Activated T-cell treated with anti-CD3 and anti-CD28 coated beads, Interleukin-2, amount 50 U/mL, for 24 hours (primary cell): ENCODE results near the gene UBL5.
A peak's percentile ranks its signal among the peaks of the same experiment; 100 is the strongest.
"Not testable (repeated sequence)": the region's sequence is repeated elsewhere in the genome, so short reads cannot be mapped to it uniquely, and the experiment has no call there.

Source experiments
- DNase-seq: peaks from one replicate; pipeline ENCODE4 v3.0.0-alpha.2; 2020
- H3K27ac Mint-ChIP-seq: 2 replicates; pipeline ENCODE4 v1.8.0; 2020; ENCODE audit warnings: mild to moderate bottlenecking, mixed read lengths
- H3K27me3 Mint-ChIP-seq: 2 replicates; pipeline ENCODE4 v1.8.0; 2020; ENCODE audit warnings: mixed read lengths
- H3K36me3 Mint-ChIP-seq: 2 replicates; pipeline ENCODE4 v1.8.0; 2020; ENCODE audit warnings: low read depth, mixed read lengths
- H3K4me1 Mint-ChIP-seq: 2 replicates; pipeline ENCODE4 v1.8.0; 2020; ENCODE audit warnings: low read depth, mixed read lengths
- H3K4me3 Mint-ChIP-seq: 2 replicates; pipeline ENCODE4 v1.8.0; 2020; ENCODE audit warnings: mild to moderate bottlenecking, moderate library complexity, mixed read lengths
- H3K9me3 Mint-ChIP-seq: 2 replicates; pipeline ENCODE4 v1.8.0; 2020; ENCODE audit warnings: mixed read lengths

Gene UBL5

GRCh38 chr19:9796113-9796773 is 31.5 kb upstream of the UBL5 start:
- Mint-ChIP-seq H3K36me3 (peaks cover 5% of the 10 kb centered on the region), H3K9me3 (peaks cover 6% of the 10 kb centered on the region), H3K4me1 (peaks cover 30% of the 10 kb centered on the region), H3K27me3 (no peaks in the 10 kb centered on the region), H3K27ac (peak overlapping the region; percentile 40), H3K4me3 (no peak overlapping the region)
- peak; percentile 83 for DNase-seq

GRCh38 chr19:9797871-9798270 is 29.8 kb upstream of the UBL5 start:
- no peak overlapping the region for H3K4me3 Mint-ChIP-seq
- H3K36me3 Mint-ChIP-seq, result peaks cover 10% of the 10 kb centered on the region
- H3K9me3 Mint-ChIP-seq, result peaks cover 6% of the 10 kb centered on the region
- no peaks in the 10 kb centered on the region for H3K27me3 Mint-ChIP-seq
- no peak for DNase-seq
- H3K27ac Mint-ChIP-seq, result no peak overlapping the region
- peaks cover 27% of the 10 kb centered on the region for H3K4me1 Mint-ChIP-seq

- no peak overlapping the region for H3K4me3 Mint-ChIP-seq
- H3K36me3 Mint-ChIP-seq, result peaks cover 13% of the 10 kb centered on the region
- DNase-seq, result no peak
- H3K27ac Mint-ChIP-seq, result peak overlapping the region; percentile 10
- H3K27me3 Mint-ChIP-seq, result no peaks in the 10 kb centered on the region
- H3K4me1 Mint-ChIP-seq, result peaks cover 25% of the 10 kb centered on the region
- no peaks in the 10 kb centered on the region for H3K9me3 Mint-ChIP-seq
Observed at GRCh38 chr19:9799162-9799561, 28.6 kb upstream of the UBL5 start.

- DNase-seq, result no peak
- Mint-ChIP-seq H3K4me3 (no peak overlapping the region), H3K36me3 (peaks cover 27% of the 10 kb centered on the region), H3K27ac (no peak overlapping the region), H3K27me3 (no peaks in the 10 kb centered on the region), H3K9me3 (no peaks in the 10 kb centered on the region), H3K4me1 (peaks cover 22% of the 10 kb centered on the region)
Observed at GRCh38 chr19:9801976-9802375, 25.7 kb upstream of the UBL5 start.

- Mint-ChIP-seq H3K4me3 (no peak overlapping the region), H3K9me3 (no peaks in the 10 kb centered on the region), H3K4me1 (peaks cover 31% of the 10 kb centered on the region), H3K36me3 (peaks cover 59% of the 10 kb centered on the region), H3K27me3 (no peaks in the 10 kb centered on the region), H3K27ac (no peak overlapping the region)
- no peak for DNase-seq
Observed at GRCh38 chr19:9806803-9807202, 20.9 kb upstream of the UBL5 start.

GRCh38 chr19:9808855-9809824 is 18.6 kb upstream of the UBL5 start:
- Mint-ChIP-seq H3K9me3 (no peaks in the 10 kb centered on the region), H3K36me3 (peaks cover 63% of the 10 kb centered on the region), H3K27ac (peak overlapping the region; percentile 80), H3K4me1 (peaks cover 30% of the 10 kb centered on the region), H3K4me3 (no peak overlapping the region), H3K27me3 (no peaks in the 10 kb centered on the region)
- DNase-seq, result no peak

- H3K4me1 Mint-ChIP-seq, result peaks cover 34% of the 10 kb centered on the region
- H3K36me3 Mint-ChIP-seq, result peaks cover 70% of the 10 kb centered on the region
- H3K27me3 Mint-ChIP-seq, result no peaks in the 10 kb centered on the region
- no peak for DNase-seq
- peaks cover under 1% of the 10 kb centered on the region for H3K9me3 Mint-ChIP-seq
- H3K27ac Mint-ChIP-seq, result no peak overlapping the region
- no peak overlapping the region for H3K4me3 Mint-ChIP-seq
Observed at GRCh38 chr19:9811139-9811538, 16.6 kb upstream of the UBL5 start.

- peak overlapping the region; percentile 93 for H3K4me3 Mint-ChIP-seq
- no peaks in the 10 kb centered on the region for H3K27me3 Mint-ChIP-seq
- H3K36me3 Mint-ChIP-seq, result peaks cover 51% of the 10 kb centered on the region
- peak overlapping the region; percentile 97 for H3K27ac Mint-ChIP-seq
- H3K4me1 Mint-ChIP-seq, result peaks cover 39% of the 10 kb centered on the region
- peaks cover 7% of the 10 kb centered on the region for H3K9me3 Mint-ChIP-seq
- no peak for DNase-seq
Observed at GRCh38 chr19:9818175-9818733, 9.5 kb upstream of the UBL5 start.

- Mint-ChIP-seq H3K27me3 (no peaks in the 10 kb centered on the region), H3K27ac (peak within 1 kb of the TSS; percentile 97), H3K36me3 (peaks cover 51% of the 10 kb centered on the region), H3K4me3 (peak within 1 kb of the TSS; percentile 93), H3K4me1 (peaks cover 39% of the 10 kb centered on the region), H3K9me3 (peaks cover 7% of the 10 kb centered on the region)
- peak; percentile 100 for DNase-seq
Observed at GRCh38 chr19:9818734-9819595, 8.8 kb upstream of the UBL5 start, which contains the start of gene FBXL12. TSS of gene FBXL12 (minus strand) at chr19:9819079. CDS start at chr19:9818813, 266 bp downstream.

- DNase-seq, result no peak
- Mint-ChIP-seq H3K9me3 (peaks cover 7% of the 10 kb centered on the region), H3K27me3 (no peaks in the 10 kb centered on the region), H3K27ac (peak overlapping the region; percentile 97), H3K4me1 (peaks cover 39% of the 10 kb centered on the region), H3K36me3 (peaks cover 50% of the 10 kb centered on the region), H3K4me3 (peak overlapping the region; percentile 93)
Observed at GRCh38 chr19:9819596-9819909, 8.2 kb upstream of the UBL5 start.

- H3K9me3 Mint-ChIP-seq, H3K27me3 Mint-ChIP-seq, DNase-seq: not testable (repeated sequence)
- peaks cover 46% of the 10 kb centered on the region for H3K36me3 Mint-ChIP-seq
- H3K4me3 Mint-ChIP-seq, result peak overlapping the region; percentile 93
- peaks cover 35% of the 10 kb centered on the region for H3K4me1 Mint-ChIP-seq
- H3K27ac Mint-ChIP-seq, result peak overlapping the region; percentile 97
Observed at GRCh38 chr19:9820034-9820433, 7.7 kb upstream of the UBL5 start.

- H3K36me3 Mint-ChIP-seq, result peaks cover 38% of the 10 kb centered on the region
- peaks cover 30% of the 10 kb centered on the region for H3K4me1 Mint-ChIP-seq
- no peak overlapping the region for H3K27ac Mint-ChIP-seq
- H3K4me3 Mint-ChIP-seq, result no peak overlapping the region
- no peak for DNase-seq
- no peaks in the 10 kb centered on the region for H3K27me3 Mint-ChIP-seq
- no peaks in the 10 kb centered on the region for H3K9me3 Mint-ChIP-seq
Observed at GRCh38 chr19:9823816-9824215, 3.9 kb upstream of the UBL5 start.

- peak overlapping the region; percentile 98 for H3K27ac Mint-ChIP-seq
- peak overlapping the region; percentile 98 for H3K4me3 Mint-ChIP-seq
- H3K4me1 Mint-ChIP-seq, result peaks cover 25% of the 10 kb centered on the region
- DNase-seq, result no peak
- peaks cover 52% of the 10 kb centered on the region for H3K36me3 Mint-ChIP-seq
- no peaks in the 10 kb centered on the region for H3K27me3 Mint-ChIP-seq
- no peaks in the 10 kb centered on the region for H3K9me3 Mint-ChIP-seq
Observed at GRCh38 chr19:9828551-9829063, 889 bp downstream of the UBL5 start.

- H3K4me1 Mint-ChIP-seq, result peaks cover 29% of the 10 kb centered on the region
- peaks cover 46% of the 10 kb centered on the region for H3K36me3 Mint-ChIP-seq
- no peaks in the 10 kb centered on the region for H3K9me3 Mint-ChIP-seq
- H3K27ac Mint-ChIP-seq, result peak overlapping the region; percentile 91
- H3K27me3 Mint-ChIP-seq, result no peaks in the 10 kb centered on the region
- peak overlapping the region; percentile 89 for H3K4me3 Mint-ChIP-seq
- DNase-seq, result no peak
Observed at GRCh38 chr19:9834307-9834725, 6.6 kb downstream of the UBL5 start.
